Measurements from ENCODE around the gene IBSP. TPM values are rescaled to one million over a fixed set of nuclear protein-coding genes. Genes with fewer than 3 reads are reported as not detected.
A peak's percentile ranks its signal among the peaks of the same experiment; 100 is the strongest.

The IBSP gene
- total RNA-seq, 2 experiments from 2014 or later, result not detected

DNA sequence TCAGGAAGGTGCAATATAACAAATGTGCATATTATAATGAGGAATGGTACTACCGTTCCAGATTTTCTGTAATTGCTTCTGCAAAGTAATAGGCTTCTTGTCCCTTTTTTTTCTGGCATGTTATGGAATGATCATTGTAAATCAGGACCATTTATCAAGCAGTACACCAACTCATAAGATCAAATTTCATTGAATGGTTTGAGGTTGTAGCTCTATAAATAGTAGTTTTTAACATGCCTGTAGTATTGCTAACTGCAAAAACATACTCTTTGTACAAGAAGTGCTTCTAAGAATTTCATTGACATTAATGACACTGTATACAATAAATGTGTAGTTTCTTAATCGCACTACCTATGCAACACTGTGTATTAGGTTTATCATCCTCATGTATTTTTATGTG is 12.6 kb downstream of the IBSP start:
- H3K4me3 Mint-ChIP-seq, result no peak overlapping the region
- intact Hi-C loops (cut with micrococcal nuclease), result no loop called here
- no peak for DNase-seq
- H3K9me3 Mint-ChIP-seq, result no peaks in the 10 kb centered on the region
- no peaks in the 10 kb centered on the region for H3K36me3 Mint-ChIP-seq (ENCODE audit: low read depth)
- no peak overlapping the region for H3K27ac Mint-ChIP-seq
- H3K4me1 Mint-ChIP-seq (ENCODE audit: low read depth), result no peaks in the 10 kb centered on the region
- CTCF ChIA-PET, result no interaction called here
- H3K27me3 Mint-ChIP-seq (ENCODE audit: low read depth), result peaks cover 7% of the 10 kb centered on the region

DNA sequence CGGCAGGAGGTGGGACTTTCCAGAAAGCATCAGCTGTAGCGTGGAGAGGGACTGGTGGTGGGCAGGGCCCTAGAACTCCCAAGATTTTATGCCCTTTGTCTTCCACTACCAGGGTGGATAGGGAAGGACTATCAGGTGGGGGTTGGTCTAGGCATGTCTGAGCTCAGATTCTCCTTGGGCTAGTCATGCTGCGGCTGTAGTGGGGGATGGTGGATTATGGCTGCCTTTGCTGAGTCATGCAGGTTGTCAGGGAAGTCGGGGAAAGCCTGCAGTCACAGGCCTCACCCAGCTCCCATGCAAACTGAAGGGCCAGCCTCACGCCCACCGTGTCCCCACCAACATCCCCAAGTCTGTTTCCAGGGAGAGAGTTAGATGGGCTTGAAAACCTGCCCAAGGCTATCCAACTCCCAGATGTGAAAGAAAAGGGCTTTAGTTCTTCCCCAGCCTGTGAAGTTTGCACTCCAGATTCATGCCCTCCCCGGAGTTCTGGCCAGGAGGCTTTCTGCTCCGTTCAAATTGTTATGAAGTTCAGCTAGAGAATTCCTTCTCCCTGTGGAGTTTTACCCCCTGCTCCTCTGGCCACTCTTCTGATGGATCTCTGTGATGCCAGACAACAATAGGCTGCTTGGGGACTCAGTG is 20.0 kb downstream of the IBSP start:
- CTCF ChIA-PET, result interaction anchor here (0.6 to 2.3 kb wide), 2 partner anchors 29 to 174 kb away, joined by 3 to 6 read pairs; no protein-coding TSS in a partner anchor
- H3K36me3 Mint-ChIP-seq (ENCODE audit: low read depth), result no peaks in the 10 kb centered on the region
- no peaks in the 10 kb centered on the region for H3K4me1 Mint-ChIP-seq (ENCODE audit: low read depth)
- intact Hi-C loops (cut with micrococcal nuclease), result no loop called here
- no peaks in the 10 kb centered on the region for H3K9me3 Mint-ChIP-seq
- peaks cover 14% of the 10 kb centered on the region for H3K27me3 Mint-ChIP-seq (ENCODE audit: low read depth)
- no peak for DNase-seq
- H3K27ac Mint-ChIP-seq, result no peak overlapping the region
- no peak overlapping the region for H3K4me3 Mint-ChIP-seq

DNA sequence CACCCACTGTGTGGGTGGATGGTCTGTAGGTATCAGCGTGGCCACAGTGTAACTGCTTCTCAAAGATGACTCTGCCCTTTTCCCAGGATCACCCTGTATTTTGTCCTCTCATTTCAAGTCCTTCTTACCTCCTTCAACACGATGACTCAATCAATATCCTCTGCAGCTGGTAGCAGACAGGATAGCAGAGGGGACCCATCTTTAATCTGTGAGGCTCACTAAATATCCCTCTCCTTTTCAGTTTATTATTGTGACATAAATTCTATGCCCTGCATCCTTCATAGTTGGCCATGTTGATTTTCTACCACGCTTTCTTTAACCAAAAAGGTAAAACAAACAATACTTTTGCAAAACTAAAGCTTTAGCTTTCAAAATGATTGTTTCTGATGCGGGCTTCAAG is 23.8 kb downstream of the IBSP start:
- Mint-ChIP-seq H3K4me1 (ENCODE audit: low read depth) (no peaks in the 10 kb centered on the region), H3K4me3 (no peak overlapping the region), H3K27me3 (ENCODE audit: low read depth) (peaks cover 7% of the 10 kb centered on the region), H3K9me3 (no peaks in the 10 kb centered on the region), H3K36me3 (ENCODE audit: low read depth) (no peaks in the 10 kb centered on the region), H3K27ac (no peak overlapping the region)
- CTCF ChIA-PET, result no interaction called here
- no peak for DNase-seq
- intact Hi-C loops (cut with micrococcal nuclease), result no loop called here

DNA sequence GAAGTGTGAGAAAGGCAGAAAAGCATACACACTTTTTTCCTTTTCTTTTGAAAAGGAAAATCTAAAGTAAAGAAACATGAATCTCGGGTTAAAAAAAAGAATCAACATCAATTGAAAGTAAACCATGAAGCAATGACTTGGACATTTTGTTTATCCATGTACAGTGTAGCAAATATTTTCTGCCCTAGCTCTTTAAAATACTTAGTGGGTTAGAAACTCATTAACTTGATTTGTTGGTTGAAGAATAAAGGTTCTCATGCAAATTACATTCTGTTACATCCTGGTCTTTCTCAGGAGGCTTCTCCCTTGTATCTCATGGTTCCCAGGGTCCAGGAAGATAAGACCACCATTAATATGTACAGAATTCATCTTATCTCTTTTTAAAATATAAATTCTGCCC is 24.4 kb downstream of the IBSP start:
- Mint-ChIP-seq H3K9me3 (no peaks in the 10 kb centered on the region), H3K27me3 (ENCODE audit: low read depth) (peaks cover 12% of the 10 kb centered on the region), H3K27ac (no peak overlapping the region), H3K4me1 (ENCODE audit: low read depth) (no peaks in the 10 kb centered on the region), H3K4me3 (no peak overlapping the region), H3K36me3 (ENCODE audit: low read depth) (no peaks in the 10 kb centered on the region)
- intact Hi-C loops (cut with micrococcal nuclease), result no loop called here
- DNase-seq, result no peak
- CTCF ChIA-PET, result interaction anchor here (1.3 kb wide), 1 partner anchor 25 kb away, joined by 5 read pairs; no protein-coding TSS in a partner anchor

DNA sequence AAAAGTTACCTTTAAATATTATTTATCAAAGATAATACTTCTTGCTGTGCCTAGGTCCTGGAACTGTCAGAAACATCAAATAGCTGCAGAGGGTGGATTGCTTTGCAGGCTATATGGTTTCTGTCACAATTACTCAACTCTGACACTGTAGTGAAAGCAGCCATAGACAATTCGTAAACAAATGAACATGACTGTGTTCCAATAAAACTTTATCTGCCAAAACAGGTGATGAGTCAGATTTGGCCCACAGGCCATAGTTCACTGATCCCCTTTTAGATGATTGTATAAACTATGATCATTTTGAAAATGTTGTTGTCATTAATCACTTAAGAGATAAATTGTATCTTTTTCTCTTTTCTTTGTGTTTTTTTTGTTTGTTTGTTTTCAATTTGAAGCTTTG is 25.0 kb downstream of the IBSP start:
- no peak for DNase-seq
- H3K27ac Mint-ChIP-seq, result no peak overlapping the region
- CTCF ChIA-PET, result interaction anchor here (1.3 kb wide), 1 partner anchor 24 kb away, joined by 5 read pairs; no protein-coding TSS in a partner anchor
- H3K27me3 Mint-ChIP-seq (ENCODE audit: low read depth), result peaks cover 10% of the 10 kb centered on the region
- intact Hi-C loops (cut with micrococcal nuclease), result no loop called here
- no peaks in the 10 kb centered on the region for H3K9me3 Mint-ChIP-seq
- H3K4me1 Mint-ChIP-seq (ENCODE audit: low read depth), result no peaks in the 10 kb centered on the region
- H3K4me3 Mint-ChIP-seq, result no peak overlapping the region
- no peaks in the 10 kb centered on the region for H3K36me3 Mint-ChIP-seq (ENCODE audit: low read depth)

DNA sequence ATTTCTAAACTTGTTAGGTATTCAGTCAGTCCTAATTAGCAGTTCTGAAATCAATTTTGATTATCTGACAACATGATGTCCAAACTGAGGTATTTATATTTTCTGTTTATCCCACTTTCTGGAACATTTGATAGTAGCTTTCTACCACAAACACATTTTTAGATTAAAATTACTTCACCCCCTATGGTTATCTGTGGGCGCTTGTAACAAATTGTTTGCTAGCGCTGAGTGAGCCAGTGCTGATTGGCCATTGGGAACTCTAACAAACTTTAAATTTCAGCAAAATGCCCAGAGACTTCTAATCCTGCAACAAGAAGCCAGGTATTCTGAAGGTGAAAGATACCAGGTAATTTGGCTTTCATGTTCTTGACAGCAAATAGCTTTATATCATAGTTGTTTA is 33.3 kb downstream of the IBSP start, which contains the start of gene MEPE:
Gene MEPE, plus strand, starts transcription at position 301 of the 400 bp plus-strand sequence. CDS start 1,746 bp downstream, outside the sequence.
- Mint-ChIP-seq H3K36me3 (ENCODE audit: low read depth) (no peaks in the 10 kb centered on the region), H3K4me3 (no peak within 1 kb of the TSS), H3K4me1 (ENCODE audit: low read depth) (no peaks in the 10 kb centered on the region), H3K27me3 (ENCODE audit: low read depth) (peaks cover 11% of the 10 kb centered on the region), H3K27ac (no peak within 1 kb of the TSS), H3K9me3 (no peaks in the 10 kb centered on the region)
- DNase-seq, result no peak
- CTCF ChIA-PET, result interaction anchor here (1.6 kb wide), 1 partner anchor 16 kb away, joined by 4 read pairs; no protein-coding TSS in a partner anchor
- intact Hi-C loops (cut with micrococcal nuclease), result no loop called here

DNA sequence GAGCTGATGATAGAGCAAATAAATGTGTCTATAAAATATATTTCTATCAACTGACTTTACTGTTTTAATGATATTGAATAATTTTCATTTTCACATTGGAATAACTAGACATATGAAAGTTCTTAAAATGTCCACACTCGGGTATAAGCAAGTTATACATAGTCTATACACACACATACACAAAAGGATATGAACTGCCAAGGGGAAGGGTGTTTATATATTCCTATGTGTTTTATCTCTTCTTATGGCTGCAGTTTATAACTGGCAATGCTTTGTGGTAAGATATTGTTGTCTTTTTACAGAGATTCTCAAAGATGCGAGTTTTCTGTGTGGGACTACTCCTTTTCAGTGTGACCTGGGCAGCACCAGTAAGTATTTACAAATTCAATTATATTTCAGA is 35.0 kb downstream of the IBSP start:
- intact Hi-C loops (cut with micrococcal nuclease), result no loop called here
- H3K4me1 Mint-ChIP-seq (ENCODE audit: low read depth), result no peaks in the 10 kb centered on the region
- H3K36me3 Mint-ChIP-seq (ENCODE audit: low read depth), result no peaks in the 10 kb centered on the region
- no peak overlapping the region for H3K4me3 Mint-ChIP-seq
- no peak for DNase-seq
- no peaks in the 10 kb centered on the region for H3K9me3 Mint-ChIP-seq
- peaks cover 5% of the 10 kb centered on the region for H3K27me3 Mint-ChIP-seq (ENCODE audit: low read depth)
- CTCF ChIA-PET, result interaction anchor here (1.4 kb wide), 1 partner anchor 15 kb away, joined by 6 read pairs; no protein-coding TSS in a partner anchor
- no peak overlapping the region for H3K27ac Mint-ChIP-seq

DNA sequence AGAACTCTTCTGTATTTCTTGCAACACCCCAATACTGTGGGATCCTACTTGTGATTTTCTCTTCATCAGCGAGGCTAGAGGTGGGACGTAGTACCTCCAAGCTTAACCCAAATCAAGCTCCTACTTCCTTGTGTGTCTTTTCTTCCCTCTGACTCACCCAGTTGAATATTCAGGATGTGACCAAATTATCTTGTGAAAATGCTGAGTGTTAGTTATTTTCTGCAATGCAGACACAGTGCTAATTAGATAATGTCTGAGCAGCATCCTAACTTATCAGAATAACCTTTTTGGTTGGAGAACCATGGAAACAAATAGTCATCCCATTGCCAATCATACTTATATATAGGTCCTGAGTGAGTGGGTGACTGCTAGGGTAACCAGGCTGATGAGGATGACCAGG is 35.8 kb downstream of the IBSP start:
- no peak overlapping the region for H3K4me3 Mint-ChIP-seq
- H3K9me3 Mint-ChIP-seq, result no peaks in the 10 kb centered on the region
- H3K36me3 Mint-ChIP-seq (ENCODE audit: low read depth), result no peaks in the 10 kb centered on the region
- DNase-seq, result no peak
- CTCF ChIA-PET, result interaction anchor here (1.4 kb wide), 1 partner anchor 14 kb away, joined by 6 read pairs; no protein-coding TSS in a partner anchor
- no peak overlapping the region for H3K27ac Mint-ChIP-seq
- peaks cover 4% of the 10 kb centered on the region for H3K27me3 Mint-ChIP-seq (ENCODE audit: low read depth)
- no peaks in the 10 kb centered on the region for H3K4me1 Mint-ChIP-seq (ENCODE audit: low read depth)
- intact Hi-C loops (cut with micrococcal nuclease), result no loop called here

DNA sequence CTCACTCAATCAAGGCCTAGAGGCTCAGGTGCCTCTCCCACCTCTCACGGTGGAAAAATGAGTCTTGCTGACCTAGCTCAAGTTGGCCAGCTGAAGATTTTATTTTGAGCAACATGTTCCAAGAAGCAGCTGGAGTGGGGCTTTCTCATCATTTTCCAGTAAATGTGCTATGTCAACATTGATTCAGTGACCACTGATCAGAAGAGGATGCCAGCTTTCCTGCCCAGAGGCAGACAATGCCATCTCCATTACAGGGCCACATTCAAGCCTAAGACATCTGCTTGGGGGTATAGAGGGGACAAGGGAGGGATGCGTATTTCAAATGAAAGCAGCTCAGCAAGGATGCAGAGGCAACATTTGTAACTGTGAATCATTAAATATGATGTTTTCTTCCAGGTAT is 36.4 kb downstream of the IBSP start:
- Mint-ChIP-seq H3K27ac (no peak overlapping the region), H3K27me3 (ENCODE audit: low read depth) (peaks cover 6% of the 10 kb centered on the region), H3K36me3 (ENCODE audit: low read depth) (no peaks in the 10 kb centered on the region), H3K9me3 (no peaks in the 10 kb centered on the region), H3K4me1 (ENCODE audit: low read depth) (no peaks in the 10 kb centered on the region), H3K4me3 (no peak overlapping the region)
- no peak for DNase-seq
- intact Hi-C loops (cut with micrococcal nuclease), result no loop called here
- CTCF ChIA-PET, result interaction anchor here (1.4 kb wide), 1 partner anchor 13 kb away, joined by 6 read pairs; no protein-coding TSS in a partner anchor

DNA sequence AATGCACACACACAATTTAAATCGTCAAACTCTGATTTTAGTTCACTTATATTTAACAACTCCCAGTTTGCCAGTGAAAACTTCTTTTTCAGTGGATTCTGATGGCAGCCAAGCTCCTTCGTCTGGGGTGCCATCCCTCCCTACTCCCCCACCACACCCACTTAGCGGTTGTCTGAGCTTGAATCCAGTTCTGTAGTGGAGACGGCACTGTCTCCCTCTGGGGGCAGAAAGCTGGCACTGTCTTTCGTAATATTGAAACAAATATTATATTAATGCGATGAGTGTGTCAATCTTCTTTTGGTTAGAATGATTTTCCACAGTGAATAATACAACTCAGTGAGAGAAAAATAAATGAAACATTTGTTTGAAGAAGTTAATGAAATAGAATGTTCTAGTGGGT is 38.9 kb downstream of the IBSP start:
- no peaks in the 10 kb centered on the region for H3K4me1 Mint-ChIP-seq (ENCODE audit: low read depth)
- H3K9me3 Mint-ChIP-seq, result no peaks in the 10 kb centered on the region
- intact Hi-C loops (cut with micrococcal nuclease), result no loop called here
- no peak overlapping the region for H3K27ac Mint-ChIP-seq
- no peak for DNase-seq
- H3K4me3 Mint-ChIP-seq, result no peak overlapping the region
- CTCF ChIA-PET, result interaction anchor here (0.7 to 3.3 kb wide), 6 partner anchors 9 to 344 kb away, joined by 3 to 9 read pairs (median 5); no protein-coding TSS in a partner anchor
- peaks cover 14% of the 10 kb centered on the region for H3K27me3 Mint-ChIP-seq (ENCODE audit: low read depth)
- H3K36me3 Mint-ChIP-seq (ENCODE audit: low read depth), result no peaks in the 10 kb centered on the region

DNA sequence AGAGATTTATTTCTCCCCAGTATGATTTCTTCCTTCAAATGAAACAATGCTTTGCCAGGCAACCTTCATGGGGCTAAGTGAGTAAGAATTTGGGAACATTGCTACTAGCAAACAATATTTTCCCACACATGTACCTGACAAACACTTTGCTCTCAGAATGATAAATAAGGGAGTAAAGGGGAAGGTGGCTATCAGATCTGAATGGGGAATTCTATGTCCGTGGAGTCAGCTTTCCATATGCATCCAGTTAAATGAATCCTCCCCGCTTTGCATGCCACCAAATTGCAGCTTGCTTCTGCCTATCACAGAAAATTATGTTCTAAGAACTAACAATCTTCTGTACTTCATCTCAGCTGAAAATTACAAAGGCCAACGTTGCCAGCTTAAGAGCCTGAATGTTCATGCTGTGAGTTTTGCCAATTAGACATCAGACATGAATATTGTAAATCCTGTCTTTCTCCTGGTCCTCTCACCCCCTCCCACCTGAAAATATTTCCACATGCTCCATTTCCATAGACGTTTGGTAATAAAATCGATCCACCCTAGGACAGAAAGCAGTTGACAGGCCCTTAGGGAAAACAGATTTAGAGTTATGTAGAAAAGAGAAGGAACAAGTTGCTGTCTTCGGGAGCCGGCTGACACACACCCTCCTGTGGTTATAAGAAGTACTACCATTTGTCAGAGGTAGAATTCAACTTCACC is 39.7 kb downstream of the IBSP start:
- H3K27ac Mint-ChIP-seq, result no peak overlapping the region
- H3K4me3 Mint-ChIP-seq, result no peak overlapping the region
- peaks cover 18% of the 10 kb centered on the region for H3K27me3 Mint-ChIP-seq (ENCODE audit: low read depth)
- peak; percentile 22 for DNase-seq
- intact Hi-C loops (cut with micrococcal nuclease), result loop anchor here (1.0 kb wide), 2 partner anchors 160 to 342 kb away; no protein-coding TSS in a partner anchor
- H3K36me3 Mint-ChIP-seq (ENCODE audit: low read depth), result no peaks in the 10 kb centered on the region
- H3K4me1 Mint-ChIP-seq (ENCODE audit: low read depth), result no peaks in the 10 kb centered on the region
- H3K9me3 Mint-ChIP-seq, result no peaks in the 10 kb centered on the region
- CTCF ChIA-PET, result interaction anchor here (1.0 to 3.3 kb wide), 5 partner anchors 8 to 162 kb away, joined by 3 to 9 read pairs (median 6); no protein-coding TSS in a partner anchor

DNA sequence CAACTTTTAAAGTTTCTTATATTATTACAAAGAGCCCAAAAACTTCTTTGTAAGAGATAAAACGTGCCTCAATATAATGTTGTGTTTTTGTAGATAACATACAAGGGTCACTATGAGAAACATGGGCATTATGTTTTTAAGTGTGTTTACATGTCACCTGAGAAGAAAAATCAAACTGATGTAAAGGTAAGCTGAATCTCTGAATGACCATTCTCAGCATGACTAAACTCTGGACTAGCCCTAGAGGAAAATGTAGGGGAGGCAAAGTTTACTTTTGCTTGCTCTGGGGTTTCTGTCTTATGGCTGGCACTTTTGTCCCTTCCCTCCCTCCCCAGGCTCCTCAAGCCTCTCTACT is 40.2 kb downstream of the IBSP start:
- DNase-seq, result no peak
- no peaks in the 10 kb centered on the region for H3K9me3 Mint-ChIP-seq
- no peaks in the 10 kb centered on the region for H3K36me3 Mint-ChIP-seq (ENCODE audit: low read depth)
- H3K27ac Mint-ChIP-seq, result no peak overlapping the region
- H3K27me3 Mint-ChIP-seq (ENCODE audit: low read depth), result peaks cover 20% of the 10 kb centered on the region
- H3K4me3 Mint-ChIP-seq, result no peak overlapping the region
- intact Hi-C loops (cut with micrococcal nuclease), result loop anchor here (1.0 kb wide), 2 partner anchors 160 to 342 kb away; no protein-coding TSS in a partner anchor
- CTCF ChIA-PET, result interaction anchor here (0.6 to 3.3 kb wide), 3 partner anchors 8 to 532 kb away, joined by 5 to 9 read pairs (median 6); no protein-coding TSS in a partner anchor
- H3K4me1 Mint-ChIP-seq (ENCODE audit: low read depth), result no peaks in the 10 kb centered on the region

Measured in activated naive CD4-positive, alpha-beta T cell treated with anti-CD3 and anti-CD28 coated beads for 36 hours (primary cell).